GM18502 (cell line): ENCODE results near the gene RASGEF1C.
"Not testable (repeated sequence)": the region's sequence is repeated elsewhere in the genome, so short reads cannot be mapped to it uniquely, and the experiment has no call there.

Experiments used
- ATAC-seq: cut with Tn5 transposase; IDR thresholded peaks from one replicate; pipeline ENCODE4 v1.9.1; 2021; ENCODE audit warnings: mild to moderate bottlenecking; ENCODE audit not compliant: unreplicated experiment, poor library complexity

Gene RASGEF1C

DNA sequence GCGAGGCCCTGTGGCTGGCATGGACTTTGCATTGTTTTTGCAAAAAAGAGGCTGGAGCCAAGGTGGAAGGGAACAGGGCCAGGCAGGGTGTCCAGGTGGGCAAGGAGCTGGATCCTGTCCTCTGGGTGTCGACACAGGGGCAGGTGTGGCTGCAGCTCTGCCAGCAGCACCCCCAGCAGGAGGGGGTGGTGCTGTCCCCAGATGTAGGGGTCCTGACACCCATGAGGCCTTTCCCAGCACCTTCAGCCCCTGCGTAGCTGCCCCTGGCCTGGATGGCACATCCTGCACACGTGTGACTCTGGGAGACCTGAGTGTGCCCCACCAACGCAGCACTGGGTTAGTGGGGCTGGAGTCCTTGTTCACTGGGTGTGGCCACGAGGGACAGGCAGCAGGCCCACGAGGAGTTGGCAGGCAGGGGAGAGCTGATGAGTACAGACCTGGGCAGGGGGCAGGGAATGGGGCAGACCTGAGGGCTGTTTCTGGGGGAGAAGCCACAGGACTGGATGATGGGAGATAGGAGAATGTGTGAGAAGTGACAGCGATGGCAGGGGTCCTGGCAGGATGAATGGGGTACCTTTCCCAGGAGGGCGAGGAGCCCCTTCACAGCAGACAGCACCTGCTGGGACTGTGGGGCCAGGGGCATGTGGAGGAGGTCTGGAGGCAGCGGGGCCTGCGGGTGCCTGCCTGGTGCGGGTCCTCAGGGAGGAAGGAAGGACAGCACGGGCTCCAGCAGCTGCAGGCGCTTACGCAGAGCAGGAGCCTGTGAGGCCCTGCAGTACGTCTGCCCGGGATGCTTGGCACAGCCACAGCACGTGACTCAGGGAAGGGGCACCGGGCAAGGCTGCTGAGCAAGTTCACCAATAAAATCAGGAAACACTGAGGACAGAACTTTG, 3.6 kb upstream of the RASGEF1C start:
- no peak for ATAC-seq

DNA sequence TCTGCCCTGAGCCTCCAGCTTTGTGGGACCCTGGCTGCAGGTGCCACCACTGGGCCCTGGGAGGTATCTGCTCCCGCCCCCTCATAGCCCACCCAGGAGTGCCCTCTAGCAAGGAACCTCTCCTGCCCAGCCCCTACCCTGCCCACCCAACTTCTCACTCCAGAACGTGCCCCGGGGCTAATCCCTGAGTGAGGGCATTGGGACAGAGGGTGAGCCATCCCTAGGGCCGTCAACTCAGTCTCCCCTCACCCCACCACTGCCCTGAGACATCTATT, 2.7 kb upstream of the RASGEF1C start:
- no peak for ATAC-seq

DNA sequence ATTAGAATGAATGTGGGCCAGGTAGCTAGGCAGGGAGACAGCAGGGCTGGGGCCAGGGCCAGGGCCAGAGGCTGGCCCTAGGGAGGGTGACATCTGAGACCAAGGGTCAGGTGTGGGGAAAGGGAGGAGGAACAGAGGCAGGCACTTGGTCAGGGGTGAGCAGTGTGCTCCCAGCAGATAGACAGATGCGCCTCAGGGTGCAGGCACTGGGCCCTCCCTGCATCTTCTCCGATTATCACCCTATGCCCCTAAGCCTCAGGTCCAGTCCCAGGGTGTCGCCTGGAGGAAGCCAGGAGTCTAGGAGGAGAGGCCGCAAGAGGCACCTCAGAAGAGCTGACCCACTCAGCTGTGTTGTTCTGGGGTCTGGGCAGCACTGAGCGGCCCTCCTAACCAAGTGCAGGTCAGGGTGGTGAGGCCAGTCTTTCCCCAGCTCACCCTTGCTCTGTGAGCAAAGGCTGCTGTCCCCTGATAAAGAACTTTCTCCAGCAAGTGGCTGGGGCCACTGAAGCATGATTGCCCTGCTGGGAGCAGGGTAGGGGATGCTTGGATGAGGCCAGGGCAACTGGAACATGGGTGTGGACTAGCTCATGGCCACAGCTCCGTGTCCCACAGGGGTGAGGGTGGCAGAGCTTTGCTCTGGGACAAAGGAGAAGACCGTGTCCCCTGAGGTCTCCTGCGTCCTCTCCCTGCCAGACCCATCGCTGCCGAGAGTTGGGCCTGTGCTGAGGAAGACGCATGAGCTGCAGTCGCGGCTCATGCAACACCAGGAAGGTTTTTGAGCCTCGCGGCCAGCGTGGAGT, 2.1 kb upstream of the RASGEF1C start:
- no peak for ATAC-seq

DNA sequence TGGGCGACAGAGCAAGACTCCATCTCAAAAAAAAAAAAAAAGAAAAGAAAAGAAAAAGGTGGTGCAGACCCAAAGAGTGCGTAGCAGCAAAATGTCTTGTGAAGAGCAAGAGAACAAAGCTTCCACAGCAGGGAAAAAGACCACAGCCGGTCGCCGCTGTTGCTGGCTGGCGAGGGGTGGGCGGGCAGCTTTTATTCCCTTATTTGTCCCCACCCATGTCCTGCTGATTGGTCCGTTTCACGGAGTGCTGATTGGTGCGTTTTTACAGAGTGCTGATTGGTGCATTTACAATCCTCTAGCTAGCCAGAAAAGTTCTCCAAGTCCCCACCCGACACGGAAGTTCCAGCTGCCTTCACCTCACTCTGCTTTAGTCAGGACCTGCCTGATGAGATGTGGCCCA, 1.1 kb upstream of the RASGEF1C start:
- ATAC-seq: not testable (repeated sequence)

DNA sequence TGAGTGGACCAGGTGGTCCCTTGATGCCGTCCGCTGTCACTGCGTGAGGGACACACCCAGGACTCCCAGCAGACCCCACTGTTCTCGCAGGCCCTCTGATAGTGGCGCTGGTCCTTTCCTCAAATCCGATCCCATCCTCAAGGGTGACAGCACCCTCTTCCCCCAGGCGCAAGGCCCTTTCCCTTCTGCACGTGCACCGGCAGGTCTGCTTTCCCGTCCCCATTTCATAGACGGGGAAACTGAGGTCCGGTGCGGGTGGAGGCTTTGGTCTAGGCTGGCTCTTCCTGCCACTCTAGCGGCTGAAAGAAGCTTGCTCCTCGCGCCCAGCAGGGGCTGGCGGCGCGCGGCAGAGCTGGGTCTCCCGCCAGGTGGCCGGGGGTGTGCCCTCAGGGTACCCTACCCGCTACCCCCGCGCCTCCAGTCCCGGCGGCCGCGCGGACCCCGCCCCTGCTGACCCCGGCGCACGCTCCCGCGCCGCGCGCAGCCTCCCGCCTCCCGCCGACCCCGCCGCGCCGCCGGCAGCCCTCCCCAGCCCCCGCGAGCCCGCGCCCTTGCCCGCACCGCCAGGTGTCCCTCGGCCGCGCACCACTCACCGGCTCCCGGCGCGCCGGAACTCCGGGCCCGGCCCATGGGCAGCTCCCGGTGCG, 453 bp downstream of the RASGEF1C start:
- peak; percentile 14 for ATAC-seq

DNA sequence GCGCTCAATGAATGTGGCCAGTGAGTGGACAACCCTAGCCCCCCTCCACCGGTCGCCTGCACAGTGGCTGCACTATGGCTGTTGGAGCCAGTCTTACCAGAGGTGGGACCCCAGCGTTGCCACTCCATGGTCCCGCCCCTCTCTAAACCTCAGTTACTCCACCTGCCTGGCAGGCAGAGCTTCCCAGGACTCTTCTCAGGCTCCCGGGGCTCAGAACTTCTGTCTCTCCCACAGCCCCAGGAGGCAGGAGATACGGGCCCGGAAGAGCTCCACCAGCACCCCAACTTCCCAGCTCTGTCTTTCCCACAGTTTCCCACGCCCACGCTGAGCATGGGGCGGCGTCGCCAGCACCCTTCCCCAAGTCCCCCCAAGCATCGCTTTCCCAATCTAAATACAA, 975 bp downstream of the RASGEF1C start:
- no peak for ATAC-seq

DNA sequence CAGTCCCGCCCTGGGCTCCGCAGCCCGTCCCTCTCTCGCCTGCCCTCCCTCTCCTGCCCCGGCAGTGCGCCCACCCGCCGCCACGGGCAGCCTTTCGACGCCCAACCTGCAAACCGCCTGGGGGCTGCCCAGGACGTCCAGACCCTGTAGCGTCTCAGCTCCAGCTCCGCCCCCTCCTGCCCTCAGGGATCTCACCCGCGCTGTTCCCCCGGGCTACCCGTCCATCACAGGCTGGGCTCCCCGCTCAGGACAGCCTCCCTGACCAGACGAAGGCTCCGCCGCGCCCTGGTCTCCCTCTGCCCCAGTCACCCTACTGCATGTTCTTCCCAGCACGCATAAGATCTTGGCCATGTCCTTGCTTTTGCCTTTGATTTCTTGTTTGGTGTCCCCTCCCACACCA, 1.4 kb downstream of the RASGEF1C start:
- ATAC-seq: no peak

DNA sequence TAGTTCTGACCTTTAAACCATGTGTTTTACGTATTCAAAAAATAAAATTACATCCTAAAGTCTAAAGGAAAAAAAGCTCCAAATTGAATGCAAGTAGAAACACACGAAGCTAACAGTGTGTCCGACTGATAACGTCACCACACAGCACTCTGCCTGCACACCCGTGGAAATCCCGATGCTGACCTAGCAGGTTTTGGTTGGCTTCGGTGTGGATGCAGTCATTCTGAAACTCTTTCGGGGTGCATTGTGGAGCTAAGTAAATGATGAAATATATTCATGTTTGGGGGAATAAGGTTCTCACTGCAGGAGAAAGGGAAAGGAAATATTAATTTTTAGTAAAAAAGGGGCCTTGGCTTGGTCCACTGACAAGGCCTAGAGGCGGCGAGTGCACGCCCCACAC, 2.0 kb downstream of the RASGEF1C start:
- ATAC-seq: no peak

DNA sequence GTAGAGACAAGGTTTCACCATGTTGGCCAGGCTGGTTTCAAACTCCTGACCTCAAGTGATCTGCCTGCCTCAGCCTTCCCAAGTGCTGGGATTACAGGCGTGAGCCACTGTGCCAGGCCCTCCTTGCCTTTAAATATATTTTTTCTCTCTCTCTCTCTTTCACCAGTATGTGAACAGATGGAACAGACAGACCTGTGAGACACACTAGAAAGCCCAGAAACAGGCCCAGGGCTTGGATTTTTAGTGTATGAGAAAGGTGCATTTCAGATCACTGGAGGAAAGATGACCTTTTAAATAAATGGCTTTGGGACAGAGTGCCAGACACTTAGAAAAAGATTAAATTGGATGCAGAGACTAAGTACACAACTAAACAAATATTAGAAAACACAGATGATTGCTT, 3.1 kb downstream of the RASGEF1C start:
- ATAC-seq: no peak

DNA sequence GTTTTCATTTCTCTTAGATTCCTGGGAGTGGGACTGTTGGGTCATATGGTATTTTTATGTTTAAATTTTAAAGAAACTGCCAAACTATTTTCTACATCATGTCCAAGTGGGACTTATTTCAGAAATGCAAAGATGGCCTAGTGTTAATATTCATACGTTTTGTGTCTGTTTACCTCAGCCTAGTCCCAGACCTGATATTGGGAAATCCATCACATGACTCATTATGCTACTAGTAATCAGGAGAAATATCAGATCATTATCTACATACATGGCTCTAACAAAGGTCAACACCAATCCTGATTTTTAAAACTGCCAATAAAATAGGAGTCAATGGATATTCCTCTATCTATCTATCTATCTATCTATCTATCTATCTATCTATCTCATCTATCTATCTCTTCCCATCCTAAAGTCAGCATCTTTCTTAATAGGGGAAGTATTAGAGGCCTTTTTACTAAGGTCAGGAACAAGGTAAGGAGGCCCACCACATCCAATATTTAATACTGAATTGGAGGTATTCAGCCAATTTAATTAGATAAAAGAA, 4.7 kb downstream of the RASGEF1C start:
- no peak for ATAC-seq

DNA sequence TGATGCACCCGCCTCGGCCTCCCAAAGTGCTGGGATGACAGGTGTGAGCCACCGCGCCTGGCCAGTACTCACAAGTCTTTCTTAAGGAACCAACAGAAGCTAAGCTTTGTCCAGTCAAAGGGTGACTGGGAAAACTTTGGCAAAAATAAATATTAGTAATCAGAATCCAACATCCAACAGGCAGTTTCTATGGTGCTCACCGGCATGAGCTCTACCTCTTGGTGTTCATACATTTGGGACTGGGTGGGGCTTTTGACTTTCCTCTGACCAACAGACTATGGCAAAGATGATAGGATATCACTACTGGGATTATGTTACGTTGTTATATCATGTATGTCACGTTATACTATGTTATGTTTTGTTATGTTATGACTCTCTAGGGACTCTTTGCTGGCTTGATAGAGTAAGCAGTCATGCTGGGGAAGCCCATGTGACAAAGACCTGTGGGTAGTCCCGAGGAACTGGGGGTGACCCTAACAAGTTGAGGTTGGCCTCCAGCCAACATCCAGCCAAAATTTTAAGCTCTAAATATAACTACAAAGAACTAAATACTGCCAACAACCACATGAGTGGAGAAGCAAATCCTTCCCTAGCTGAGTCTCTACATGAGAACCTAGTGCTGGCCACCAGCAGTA, 6.0 kb downstream of the RASGEF1C start:
- no peak for ATAC-seq

DNA sequence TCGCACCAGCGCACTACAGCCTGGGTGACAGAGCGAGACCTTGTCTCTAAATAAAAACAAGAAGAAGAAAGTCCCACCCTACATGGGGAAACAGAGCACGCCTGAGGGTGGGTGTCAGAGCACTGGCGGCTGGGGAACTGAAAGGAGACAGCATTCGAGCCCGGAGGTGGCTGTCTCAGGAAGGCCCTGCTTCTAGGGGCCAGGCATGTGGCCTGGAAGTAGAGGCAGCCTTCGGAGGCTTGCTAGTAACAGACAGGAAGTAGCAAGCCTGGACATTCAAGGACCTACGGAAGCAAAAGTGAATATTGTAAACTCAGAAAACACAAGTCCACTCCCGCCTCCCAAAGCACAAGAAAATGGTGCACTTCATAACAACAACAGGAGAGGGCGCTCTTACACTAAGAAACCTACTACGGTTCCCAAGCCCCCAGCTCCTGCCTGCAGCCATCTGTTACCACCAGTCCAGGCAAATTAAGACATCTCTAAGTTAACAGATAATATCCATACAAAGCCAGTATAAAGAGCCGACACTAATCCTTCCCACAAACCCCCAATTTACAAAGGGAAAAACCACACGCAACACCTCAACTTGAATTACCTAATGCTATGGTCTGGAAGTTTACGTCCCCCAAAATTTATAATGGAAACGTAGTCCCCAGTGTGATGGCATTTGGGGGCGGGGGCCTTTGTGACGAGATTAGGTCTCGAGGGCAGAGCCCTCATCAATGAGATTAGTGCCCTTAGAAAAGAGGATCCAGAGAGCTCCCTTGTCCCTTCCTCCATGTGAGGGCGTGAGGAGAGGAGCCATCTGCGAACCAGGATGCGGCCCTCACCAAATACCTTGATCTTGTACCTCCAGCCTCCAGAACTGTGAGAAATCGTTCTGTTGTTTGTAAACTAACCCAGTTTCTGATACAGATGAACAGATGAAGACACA, 7.7 kb downstream of the RASGEF1C start:
- no peak for ATAC-seq

DNA sequence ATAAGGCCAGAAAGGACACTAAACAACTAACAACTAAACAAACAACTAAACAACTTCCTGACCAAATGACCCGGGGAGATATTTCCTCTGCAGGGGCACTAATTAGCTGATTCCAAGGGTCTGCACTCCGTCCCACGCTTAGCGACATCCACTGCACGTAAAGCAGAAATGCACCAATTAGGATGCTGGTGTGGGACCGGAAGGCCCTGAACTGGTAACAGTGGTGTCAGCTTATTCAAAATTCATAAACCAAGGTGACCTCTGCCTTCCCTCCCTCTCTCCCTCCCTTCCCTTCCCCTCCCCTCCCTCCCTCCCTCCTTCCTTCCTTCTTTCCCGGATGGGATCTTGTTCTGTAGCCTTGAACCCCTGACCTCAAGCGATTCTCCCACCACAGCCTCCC, 9.6 kb downstream of the RASGEF1C start:
- ATAC-seq: no peak

DNA sequence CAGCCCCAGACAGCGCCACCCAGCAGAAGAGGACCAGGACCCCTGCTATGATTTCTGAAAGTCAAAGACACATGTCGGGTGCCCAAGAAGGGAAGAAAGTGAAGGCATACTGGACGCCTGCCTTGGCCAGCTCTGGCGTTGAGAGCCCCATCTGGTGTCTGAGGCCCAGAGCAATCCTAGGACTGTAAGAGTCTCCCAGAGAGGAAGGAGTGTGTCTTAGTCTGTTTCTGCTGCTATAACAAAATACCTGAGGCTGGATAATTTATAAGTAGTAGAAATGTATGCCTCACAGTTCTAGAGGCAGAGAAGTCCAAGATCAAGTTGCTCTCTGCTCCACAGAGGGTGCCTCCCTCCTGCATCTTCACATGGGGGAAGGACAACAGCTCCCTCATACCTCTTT, 10.8 kb downstream of the RASGEF1C start:
- ATAC-seq: no peak

DNA sequence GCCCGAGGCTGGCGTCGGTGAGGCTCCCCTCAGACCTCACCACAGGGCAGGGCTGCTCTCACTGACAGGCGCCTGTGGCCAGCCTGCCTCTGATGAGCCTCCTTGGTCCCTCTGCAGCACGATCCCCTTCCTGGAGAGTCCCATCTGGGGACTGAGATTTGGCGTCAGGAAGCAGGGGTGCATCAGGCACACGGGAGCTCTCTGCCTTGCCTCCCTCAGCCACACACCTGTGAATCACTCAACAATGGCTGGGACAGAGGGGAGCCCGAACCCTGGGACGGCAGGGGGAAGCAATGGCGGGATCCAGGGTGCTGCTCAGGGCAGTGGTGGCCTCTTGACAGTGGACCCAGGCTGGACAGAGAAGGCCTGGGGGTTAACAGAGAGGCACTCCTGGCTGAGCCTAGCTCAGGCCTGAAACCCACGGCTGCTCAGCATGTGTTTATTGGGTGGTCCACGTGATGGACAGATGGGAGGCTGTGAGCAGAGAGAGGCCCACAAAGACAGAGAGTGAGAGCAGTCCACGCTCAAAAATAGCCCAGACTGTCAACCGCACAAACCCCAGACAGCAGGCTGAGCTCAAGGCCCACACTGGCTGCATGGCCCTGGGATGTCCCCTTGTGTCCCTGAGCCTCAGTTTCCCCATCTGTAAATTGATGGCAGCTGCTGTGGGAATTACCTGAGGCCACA, 11.9 kb downstream of the RASGEF1C start:
- ATAC-seq: no peak

DNA sequence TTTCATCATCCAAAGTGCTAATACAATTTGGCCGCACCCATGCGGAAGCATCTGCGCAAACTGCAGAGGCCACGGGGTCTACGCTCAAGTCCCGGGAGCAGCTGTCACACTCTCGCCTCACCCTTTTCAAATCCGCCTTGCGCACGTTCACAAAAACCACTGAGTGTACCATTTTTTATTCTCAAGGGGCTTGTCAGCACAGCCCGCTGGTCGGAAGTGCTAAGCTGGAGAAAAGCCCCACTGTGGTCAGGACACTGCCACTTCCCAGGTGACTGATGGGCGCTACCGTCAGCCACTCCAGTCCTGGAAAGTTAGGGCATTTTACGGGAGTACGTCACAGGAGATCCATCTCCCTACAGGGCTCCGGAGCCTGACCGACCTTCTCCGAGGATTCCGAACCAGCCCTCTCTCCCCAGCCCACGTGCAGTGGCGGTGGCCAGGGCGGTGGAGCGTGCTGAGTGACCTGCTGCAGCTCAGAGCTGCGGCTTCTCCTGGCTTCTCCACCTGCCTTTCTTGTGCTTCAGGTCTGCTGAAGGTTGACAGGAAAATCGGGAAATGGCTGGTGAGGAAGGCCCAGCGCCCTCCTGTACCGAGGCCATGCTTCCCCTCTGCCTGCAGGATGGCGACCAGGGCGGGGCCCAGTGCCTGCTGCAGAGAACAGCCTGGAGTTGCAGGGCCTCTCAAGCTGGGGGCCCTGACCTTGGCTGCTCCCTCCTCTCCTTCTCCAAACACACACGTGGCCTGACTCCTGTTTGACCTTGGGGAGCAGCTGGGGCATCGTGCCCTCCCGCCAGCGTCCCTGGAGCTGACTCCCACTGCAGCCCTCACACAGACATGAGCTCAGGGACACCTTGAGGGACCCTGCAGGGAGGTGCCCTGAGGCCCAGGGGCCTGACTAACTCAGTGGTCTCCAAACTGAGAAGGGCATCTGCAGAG, 14.3 kb downstream of the RASGEF1C start:
- ATAC-seq: no peak

DNA sequence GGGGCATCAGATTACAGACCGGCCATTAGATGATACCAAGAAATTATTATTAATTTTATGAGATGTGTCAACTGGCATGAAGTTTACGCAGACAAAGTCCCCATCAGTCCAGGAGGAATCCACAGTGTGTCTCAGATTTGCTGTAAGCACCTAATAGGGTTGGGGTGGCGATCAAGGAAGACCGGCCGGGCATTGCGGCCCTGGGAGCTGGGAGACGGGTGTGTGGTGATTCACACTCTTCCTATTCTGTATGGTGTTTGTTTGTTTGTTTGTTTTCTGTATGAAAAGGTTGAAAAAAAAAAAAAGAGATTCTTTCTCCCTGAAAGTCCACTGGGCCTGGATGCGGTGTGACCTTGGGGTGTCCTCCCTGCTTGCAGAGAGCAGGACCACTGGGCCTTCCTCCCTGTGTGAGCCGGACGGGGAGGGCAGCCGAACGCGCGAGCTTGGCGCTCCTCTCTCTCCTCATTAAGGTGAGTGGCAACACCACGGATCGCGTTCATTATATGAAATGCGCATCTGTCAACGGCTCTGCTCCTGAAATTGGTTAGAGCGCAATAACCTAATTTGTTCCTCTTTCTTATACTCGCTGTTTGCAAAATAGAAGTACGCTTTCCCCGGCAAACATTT, 15.1 kb downstream of the RASGEF1C start:
- no peak for ATAC-seq
